ENCODE data around the gene BCL2L11.

- TF ChIP-seq RARB (CRISPR knock-in tag; IDR thresholded peaks at IDR 0.05) (no peak), PPARA (CRISPR knock-in tag; IDR thresholded peaks at IDR 0.05; ENCODE audit: borderline replicate concordance) (no peak), ZNF8 (CRISPR knock-in tag; IDR thresholded peaks at IDR 0.05) (no peak), ZFP30 (CRISPR knock-in tag; IDR thresholded peaks at IDR 0.05) (no peak), PATZ1 (CRISPR knock-in tag; IDR thresholded peaks at IDR 0.05; ENCODE audit: borderline replicate concordance) (no peak), BACH2 (CRISPR knock-in tag; IDR thresholded peaks at IDR 0.05; ENCODE audit: borderline replicate concordance) (no peak), ARNTL (CRISPR knock-in tag; IDR thresholded peaks at IDR 0.05; ENCODE audit: borderline replicate concordance, low read depth) (no peak), SNAI2 (CRISPR knock-in tag; IDR thresholded peaks at IDR 0.05) (no peak), TCF4 (CRISPR knock-in tag; IDR thresholded peaks at IDR 0.05; ENCODE audit: borderline replicate concordance) (no peak; the same call in 1 of the 2 replicates), OSR1 (CRISPR knock-in tag; IDR thresholded peaks at IDR 0.05) (no peak), CREB5 (CRISPR knock-in tag; IDR thresholded peaks at IDR 0.05; ENCODE audit: low read depth) (no peak), TOX (CRISPR knock-in tag; IDR thresholded peaks at IDR 0.05; ENCODE audit: borderline replicate concordance) (no peak)
- TF ChIP-seq, protein P1, sequence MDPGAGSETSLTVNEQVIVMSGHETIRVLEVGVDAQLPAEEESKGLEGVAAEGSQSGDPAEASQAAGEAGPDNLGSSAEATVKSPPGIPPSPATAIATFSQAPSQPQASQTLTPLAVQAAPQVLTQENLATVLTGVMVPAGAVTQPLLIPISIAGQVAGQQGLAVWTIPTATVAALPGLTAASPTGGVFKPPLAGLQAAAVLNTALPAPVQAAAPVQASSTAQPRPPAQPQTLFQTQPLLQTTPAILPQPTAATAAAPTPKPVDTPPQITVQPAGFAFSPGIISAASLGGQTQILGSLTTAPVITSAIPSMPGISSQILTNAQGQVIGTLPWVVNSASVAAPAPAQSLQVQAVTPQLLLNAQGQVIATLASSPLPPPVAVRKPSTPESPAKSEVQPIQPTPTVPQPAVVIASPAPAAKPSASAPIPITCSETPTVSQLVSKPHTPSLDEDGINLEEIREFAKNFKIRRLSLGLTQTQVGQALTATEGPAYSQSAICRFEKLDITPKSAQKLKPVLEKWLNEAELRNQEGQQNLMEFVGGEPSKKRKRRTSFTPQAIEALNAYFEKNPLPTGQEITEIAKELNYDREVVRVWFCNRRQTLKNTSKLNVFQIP (CRISPR knock-in tag; IDR thresholded peaks at IDR 0.05; ENCODE audit: borderline replicate concordance, low read depth) = no peak
Observed at GRCh38 chr2:111162718-111163331, 42.1 kb downstream of the BCL2L11 start.
